Stimulated activated naive CD4-positive, alpha-beta T cell treated with Interleukin-2 at 50 U/mL for 16 hours (primary cell): Measurements from ENCODE around the gene SIGLEC5.
"Not testable (repeated sequence)": the region's sequence is repeated elsewhere in the genome, so short reads cannot be mapped to it uniquely, and the experiment has no call there.

Experiments
- DNase-seq: peaks from one replicate; lab custom pipeline; 2025; lab: John Stamatoyannopoulos, UW

The SIGLEC5 gene

DNA sequence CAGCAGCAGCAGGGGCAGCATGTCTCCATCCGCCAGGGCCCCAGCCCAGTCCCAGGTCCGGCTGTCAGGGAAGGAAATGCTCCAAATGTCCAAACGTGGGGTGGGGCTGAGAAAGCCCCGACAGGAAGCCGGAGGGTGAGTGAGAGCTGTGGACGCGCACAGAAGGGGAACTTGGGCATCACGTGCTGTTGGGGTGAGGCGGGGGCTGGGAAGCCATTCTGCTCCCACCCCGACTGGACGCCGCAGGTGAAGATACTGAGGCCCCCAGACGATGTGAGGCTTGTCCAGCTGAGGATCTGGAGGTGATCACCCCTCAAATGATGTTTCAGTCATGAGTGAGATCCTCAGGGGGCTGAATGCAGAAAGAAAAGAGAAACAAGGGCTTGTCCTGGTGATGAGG, at the start of gene SIGLEC5:
TSS of gene SIGLEC5 (minus strand) at position 87 of the 400 bp plus-strand sequence. CDS start at position 21, 66 bp downstream.
- DNase-seq = not testable (repeated sequence)

DNA sequence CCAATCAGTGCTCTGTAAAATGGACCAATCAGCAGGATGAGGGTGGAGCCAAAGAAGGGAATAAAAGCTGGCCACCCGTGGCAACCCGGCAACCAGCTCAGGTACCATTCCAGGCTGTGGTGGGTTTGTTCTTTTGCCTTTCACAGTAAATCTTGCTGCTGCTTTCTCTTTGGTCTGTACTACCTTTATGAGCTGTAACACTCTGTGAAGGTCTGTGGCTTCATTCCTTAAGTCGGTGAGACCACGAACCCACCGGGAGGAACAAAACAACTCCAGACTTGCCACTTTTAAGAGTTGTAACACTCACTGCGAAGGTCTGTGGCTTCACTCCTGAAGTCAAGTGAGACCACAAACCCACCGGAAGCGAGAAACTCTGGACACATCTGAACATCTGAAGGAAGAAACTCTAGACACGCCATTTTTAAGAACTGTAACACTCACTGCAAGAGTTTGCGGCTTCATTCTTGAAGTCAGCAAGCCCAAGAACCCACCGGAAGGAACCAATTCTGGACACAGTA, 46.4 kb upstream of the SIGLEC5 start:
- DNase-seq = peak; percentile 10

- not testable (repeated sequence) for DNase-seq
Measured at GRCh38 chr19:51675911-51676565, 45.8 kb upstream of the SIGLEC5 start.

GRCh38 chr19:51668216-51668615, 38.0 kb upstream of the SIGLEC5 start:
- no peak for DNase-seq

GRCh38 chr19:51664997-51665396, 34.8 kb upstream of the SIGLEC5 start:
- DNase-seq = no peak

DNA sequence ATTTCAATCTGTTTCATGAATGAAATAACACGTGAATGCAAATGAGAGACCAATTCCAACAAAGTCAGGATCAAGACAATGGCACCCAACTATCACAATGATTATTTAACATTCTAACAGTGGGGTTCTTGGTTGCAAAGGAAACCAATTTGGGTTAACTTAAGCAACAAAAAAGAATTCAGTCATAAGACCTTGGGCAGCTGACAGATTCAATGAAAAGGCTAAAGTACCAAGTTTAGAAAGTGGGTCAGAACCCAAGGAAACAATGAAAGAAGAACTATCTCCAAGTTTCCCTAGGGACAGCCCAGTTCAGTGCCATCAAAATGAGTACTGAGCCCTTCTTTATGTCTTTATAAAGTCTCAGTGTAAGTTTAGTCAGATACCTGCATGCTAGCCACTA, 33.9 kb upstream of the SIGLEC5 start:
- DNase-seq = no peak

GRCh38 chr19:51663650-51664049, 33.4 kb upstream of the SIGLEC5 start:
- DNase-seq = no peak

- peak; percentile 1 for DNase-seq
Measured at GRCh38 chr19:51660975-51661600, 30.9 kb upstream of the SIGLEC5 start.

- no peak for DNase-seq
Measured at GRCh38 chr19:51654783-51655182, 24.6 kb upstream of the SIGLEC5 start.

DNA sequence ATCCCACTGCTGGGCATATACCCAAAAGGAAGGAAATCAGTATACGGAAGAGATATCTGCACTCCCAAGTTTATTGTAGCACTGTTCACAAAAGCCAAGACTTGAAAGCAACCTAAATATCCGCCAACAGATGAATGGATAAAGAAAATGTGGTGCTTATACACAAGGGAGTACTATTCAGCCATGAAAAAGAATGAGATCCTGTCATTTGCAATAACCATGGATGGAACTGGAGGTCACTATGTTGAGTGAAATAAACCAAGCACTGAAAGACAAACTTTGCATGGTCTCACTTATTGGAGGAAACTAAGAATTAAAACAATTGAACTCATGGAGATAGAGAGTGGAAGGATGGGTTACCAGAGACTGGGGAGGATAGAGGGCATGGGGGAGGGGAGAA, 23.0 kb upstream of the SIGLEC5 start:
- DNase-seq = no peak

GRCh38 chr19:51652266-51652665, 22.1 kb upstream of the SIGLEC5 start:
- DNase-seq = no peak

DNA sequence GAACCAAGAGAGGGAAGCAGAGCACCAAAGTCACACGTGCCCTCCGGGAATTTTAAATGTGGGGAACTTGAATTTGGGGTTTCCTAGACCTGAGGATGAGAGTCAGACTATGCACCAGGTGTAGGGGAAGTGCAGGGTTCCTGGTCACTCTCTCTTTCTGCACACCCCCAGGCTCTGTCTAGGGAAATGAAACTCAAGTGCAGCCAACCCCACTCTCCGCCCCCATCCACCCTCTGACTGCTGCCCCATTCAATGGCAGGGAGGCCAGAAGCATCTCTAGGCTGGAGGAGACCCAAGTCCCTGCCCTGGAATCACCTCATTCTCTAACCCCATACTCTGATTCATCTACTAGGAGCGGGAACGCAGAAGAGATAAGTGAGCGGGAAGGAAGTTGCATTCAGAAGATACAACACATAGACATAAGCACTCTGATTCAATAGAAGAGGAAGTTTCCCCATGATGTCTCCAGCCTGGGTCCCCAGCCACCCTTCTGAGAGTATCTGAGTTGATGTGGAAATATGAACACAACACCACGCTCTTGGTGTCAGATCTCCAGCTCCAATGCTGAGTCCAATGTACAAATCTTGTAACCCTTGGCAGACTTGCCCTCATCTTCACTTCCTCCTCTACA, 21.1 kb upstream of the SIGLEC5 start:
- DNase-seq = no peak

DNA sequence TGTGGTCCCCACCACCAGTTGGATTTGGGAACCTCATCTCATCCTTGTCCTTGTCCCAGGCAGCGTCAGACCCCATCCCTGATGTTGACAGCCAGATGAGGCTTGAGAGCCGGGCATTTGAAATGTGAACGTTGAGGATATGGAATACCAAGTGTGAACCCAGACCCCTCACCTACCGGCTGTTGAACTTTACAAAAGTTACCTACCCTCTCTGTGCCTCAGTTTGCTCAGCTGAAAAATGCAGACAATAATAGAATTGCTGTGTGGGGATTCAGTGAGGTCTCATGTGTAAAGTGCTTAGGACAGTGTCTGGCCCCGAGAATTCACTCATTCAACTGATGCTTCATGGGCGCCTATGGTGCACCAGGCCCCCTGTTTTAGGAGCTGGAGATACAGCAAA, 17.1 kb upstream of the SIGLEC5 start:
- DNase-seq = no peak

GRCh38 chr19:51646730-51647129, 16.5 kb upstream of the SIGLEC5 start, which contains the start of gene SIGLEC14:
Gene SIGLEC14 (minus strand): TSS chr19:51646825. CDS start chr19:51646759, 66 bp downstream.
- not testable (repeated sequence) for DNase-seq

- DNase-seq = no peak
Measured at GRCh38 chr19:51644636-51645271, 14.6 kb upstream of the SIGLEC5 start.

GRCh38 chr19:51641648-51642047, 11.4 kb upstream of the SIGLEC5 start:
- no peak for DNase-seq

- no peak for DNase-seq
Measured at GRCh38 chr19:51640386-51640785, 10.2 kb upstream of the SIGLEC5 start.

GRCh38 chr19:51639916-51640315, 9.7 kb upstream of the SIGLEC5 start:
- DNase-seq = no peak

GRCh38 chr19:51637362-51637978, 7.3 kb upstream of the SIGLEC5 start:
- DNase-seq = no peak

- DNase-seq = no peak
Measured at GRCh38 chr19:51632126-51632525, 1.9 kb upstream of the SIGLEC5 start.

DNA sequence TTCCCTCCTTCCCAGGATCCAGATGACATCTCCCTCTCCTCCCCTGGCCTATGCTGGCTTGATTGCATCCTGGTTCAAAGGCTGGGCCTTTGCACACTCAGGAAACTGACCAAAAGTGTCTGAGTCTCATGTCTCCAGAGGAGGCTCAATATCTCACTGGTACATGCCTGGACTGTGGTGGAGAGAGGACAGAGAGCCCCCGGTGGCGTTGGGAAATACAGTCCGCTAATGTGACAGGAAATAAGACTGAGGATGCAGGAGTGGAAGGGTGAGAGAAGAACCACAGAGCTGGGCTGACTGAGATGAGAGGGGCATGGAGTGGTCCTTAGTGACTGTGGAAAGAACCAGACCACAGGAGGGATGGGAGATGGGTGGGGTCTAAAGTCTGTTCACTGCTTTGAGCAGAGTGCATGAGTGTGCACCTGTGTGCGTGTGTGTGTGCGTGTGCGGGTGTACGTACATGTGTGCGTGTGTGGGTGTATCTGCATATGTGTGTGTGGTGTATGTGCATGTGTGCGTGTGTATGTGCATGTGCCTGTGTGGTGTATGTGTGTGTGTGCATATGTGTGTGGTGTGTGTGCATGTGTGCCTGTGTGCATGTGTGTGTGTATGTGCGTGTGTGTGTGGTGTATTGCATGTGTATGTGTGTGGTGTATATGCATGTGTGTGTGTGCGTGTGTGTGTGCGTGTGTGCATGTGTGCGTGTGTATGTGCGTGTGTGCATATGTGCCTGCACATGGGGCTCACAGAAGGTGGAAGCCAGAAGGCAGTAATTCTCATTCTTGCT, 1.9 kb downstream of the SIGLEC5 start:
- no peak for DNase-seq
